Measurements from ENCODE around the gene SSNA1.

SSNA1 gene

GRCh38 chr9:137168904-137169856 lies 19.3 kb upstream of the SSNA1 start:
- no peak for DNase-seq

GRCh38 chr9:137169896-137170358 lies 18.5 kb upstream of the SSNA1 start, which contains the start of gene LRRC26:
LRRC26 (minus strand) TSS chr9:137170051; CDS start chr9:137169943, 108 bp downstream.
- DNase-seq = no peak

- DNase-seq = no peak
These were observed 17.9 kb upstream of the SSNA1 start for GRCh38 chr9:137170486-137171148.

- DNase-seq = no peak
These were observed 17.2 kb upstream of the SSNA1 start for GRCh38 chr9:137171149-137171900.

GRCh38 chr9:137172901-137173795 lies 15.3 kb upstream of the SSNA1 start:
- no peak for DNase-seq

GRCh38 chr9:137173796-137174664 lies 14.4 kb upstream of the SSNA1 start:
- DNase-seq = no peak

GRCh38 chr9:137174722-137175293 lies 13.7 kb upstream of the SSNA1 start:
- no peak for DNase-seq

GRCh38 chr9:137175345-137175961 lies 13.0 kb upstream of the SSNA1 start:
- DNase-seq = no peak

GRCh38 chr9:137176302-137177182 lies 11.9 kb upstream of the SSNA1 start:
- DNase-seq = no peak

GRCh38 chr9:137178201-137178938 lies 10.1 kb upstream of the SSNA1 start:
- DNase-seq = no peak

- no peak for DNase-seq
These were observed 9.4 kb upstream of the SSNA1 start for GRCh38 chr9:137178939-137179630.

- DNase-seq = no peak
These were observed 8.7 kb upstream of the SSNA1 start for GRCh38 chr9:137179761-137180160.

- no peak for DNase-seq
These were observed 8.0 kb upstream of the SSNA1 start for GRCh38 chr9:137180491-137180890.

- no peak for DNase-seq
These were observed 6.8 kb upstream of the SSNA1 start for GRCh38 chr9:137181680-137182079.

- DNase-seq = no peak
These were observed 5.6 kb upstream of the SSNA1 start for GRCh38 chr9:137182836-137183235.

- DNase-seq = no peak
These were observed 4.4 kb upstream of the SSNA1 start for GRCh38 chr9:137183980-137184595.

All from activated CD4-positive, CD25-positive, alpha-beta regulatory T cell (primary cell).